22Rv1 (cell line): ENCODE data around the gene CARD9.

Source experiments
- ZFX ChIP-seq: fragments of 450-650 bp; IDR thresholded peaks from 2 replicates; pipeline ENCODE4 v1.6.1; 2017; ENCODE audit warnings: antibody characterized with exemption, borderline replicate concordance
- TF ChIP-seq, protein P1 (sequence below): fragments of 450-650 bp; IDR thresholded peaks from 2 replicates; pipeline ENCODE4 v1.5.1; 2017; ENCODE audit warnings: mild to moderate bottlenecking

DNA sequence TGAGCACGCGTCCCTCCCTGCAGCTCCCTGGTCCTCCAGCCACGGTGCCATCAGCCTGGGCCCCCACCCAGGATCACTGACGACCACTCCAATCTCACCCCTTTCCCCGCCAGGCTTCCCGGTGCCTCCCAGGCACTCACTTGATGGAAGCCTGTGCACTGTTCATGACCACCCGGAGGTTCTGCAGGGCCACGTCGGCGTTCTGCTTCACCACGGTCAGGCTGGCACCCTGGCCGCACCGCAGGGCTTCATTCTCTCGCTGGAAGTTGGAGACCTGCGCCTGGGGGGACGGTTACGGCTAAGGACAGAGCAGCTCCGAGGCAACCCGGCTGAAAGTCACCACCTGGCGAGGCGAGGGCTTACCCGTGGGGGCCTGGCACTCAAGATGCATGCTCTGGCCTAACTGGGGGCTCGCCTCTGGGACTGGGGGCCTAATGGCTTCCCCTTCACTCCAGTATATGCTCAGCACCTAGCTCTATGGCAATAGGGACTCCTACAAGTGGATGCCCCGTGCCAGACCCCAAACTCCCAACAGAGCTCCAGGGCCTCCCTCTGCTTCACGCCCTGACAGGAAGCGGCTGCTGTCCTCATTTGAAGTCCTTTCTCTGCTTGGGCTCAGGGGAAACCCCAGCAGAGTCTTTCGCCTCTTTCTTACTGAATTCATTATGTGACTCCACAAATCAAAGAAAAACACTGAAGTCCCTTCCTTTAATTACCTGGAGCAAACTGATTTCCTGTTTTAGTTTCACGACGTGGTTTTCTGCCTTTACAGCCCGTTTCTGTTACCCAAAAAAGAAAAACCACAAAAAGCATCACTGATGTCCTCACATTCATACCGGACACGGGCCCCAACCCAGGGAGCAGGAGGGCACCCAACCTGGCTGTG is 30.7 kb upstream of the CARD9 start:
- TF ChIP-seq, protein P1, sequence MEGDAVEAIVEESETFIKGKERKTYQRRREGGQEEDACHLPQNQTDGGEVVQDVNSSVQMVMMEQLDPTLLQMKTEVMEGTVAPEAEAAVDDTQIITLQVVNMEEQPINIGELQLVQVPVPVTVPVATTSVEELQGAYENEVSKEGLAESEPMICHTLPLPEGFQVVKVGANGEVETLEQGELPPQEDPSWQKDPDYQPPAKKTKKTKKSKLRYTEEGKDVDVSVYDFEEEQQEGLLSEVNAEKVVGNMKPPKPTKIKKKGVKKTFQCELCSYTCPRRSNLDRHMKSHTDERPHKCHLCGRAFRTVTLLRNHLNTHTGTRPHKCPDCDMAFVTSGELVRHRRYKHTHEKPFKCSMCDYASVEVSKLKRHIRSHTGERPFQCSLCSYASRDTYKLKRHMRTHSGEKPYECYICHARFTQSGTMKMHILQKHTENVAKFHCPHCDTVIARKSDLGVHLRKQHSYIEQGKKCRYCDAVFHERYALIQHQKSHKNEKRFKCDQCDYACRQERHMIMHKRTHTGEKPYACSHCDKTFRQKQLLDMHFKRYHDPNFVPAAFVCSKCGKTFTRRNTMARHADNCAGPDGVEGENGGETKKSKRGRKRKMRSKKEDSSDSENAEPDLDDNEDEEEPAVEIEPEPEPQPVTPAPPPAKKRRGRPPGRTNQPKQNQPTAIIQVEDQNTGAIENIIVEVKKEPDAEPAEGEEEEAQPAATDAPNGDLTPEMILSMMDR: no peak
- TF ChIP-seq ZFX: no peak
